ENCODE results near the gene PRKG1.

PRKG1 gene

GRCh38 chr10:52059089-52059488 lies 984.8 kb downstream of the PRKG1 start:
- no peaks in the 10 kb centered on the region for H3K27me3 ChIP-seq (ENCODE audit: low read depth, low read length)
- H3K4me3 ChIP-seq (ENCODE audit: low read length), result no peak overlapping the region
- no peaks in the 10 kb centered on the region for H3K79me2 ChIP-seq (ENCODE audit: low read length)
- TF ChIP-seq EZH2phosphoT487 (IDR thresholded peaks at IDR 0.05; ENCODE audit: low read depth) (no peak), CTCF (IDR thresholded peaks at IDR 0.05; ENCODE audit: low read depth, low read length) (no peak)
- no peak overlapping the region for H3K9ac ChIP-seq (ENCODE audit: low read length)
- H3K36me3 ChIP-seq (replicated peaks; ENCODE audit: low read depth, low read length), result no peaks in the 10 kb centered on the region
- no peaks in the 10 kb centered on the region for H3K9me3 ChIP-seq (ENCODE audit: insufficient read depth, low read length)
- no peak overlapping the region for H3K27ac ChIP-seq (ENCODE audit: low read length)
- no peaks in the 10 kb centered on the region for H3K4me1 ChIP-seq (ENCODE audit: low read length)
- no peak overlapping the region for H3K4me2 ChIP-seq (ENCODE audit: low read length)
- H4K20me1 ChIP-seq (ENCODE audit: insufficient read depth, low read length), result no peaks in the 10 kb centered on the region
- no peak overlapping the region for H2AFZ ChIP-seq (ENCODE audit: low read depth, low read length)

GRCh38 chr10:52063159-52063558 lies 988.9 kb downstream of the PRKG1 start:
- Histone ChIP-seq H3K36me3 (replicated peaks; ENCODE audit: low read depth, low read length) (no peaks in the 10 kb centered on the region), H2AFZ (ENCODE audit: low read depth, low read length) (no peak overlapping the region), H3K4me2 (ENCODE audit: low read length) (no peak overlapping the region), H4K20me1 (ENCODE audit: insufficient read depth, low read length) (no peaks in the 10 kb centered on the region), H3K4me1 (ENCODE audit: low read length) (no peaks in the 10 kb centered on the region), H3K4me3 (ENCODE audit: low read length) (no peak overlapping the region), H3K27ac (ENCODE audit: low read length) (no peak overlapping the region), H3K27me3 (ENCODE audit: low read depth, low read length) (no peaks in the 10 kb centered on the region), H3K9me3 (ENCODE audit: insufficient read depth, low read length) (no peaks in the 10 kb centered on the region), H3K79me2 (ENCODE audit: low read length) (no peaks in the 10 kb centered on the region), H3K9ac (ENCODE audit: low read length) (no peak overlapping the region)
- TF ChIP-seq CTCF (IDR thresholded peaks at IDR 0.05; ENCODE audit: low read depth, low read length) (no peak), EZH2phosphoT487 (IDR thresholded peaks at IDR 0.05; ENCODE audit: low read depth) (no peak)

- Histone ChIP-seq H3K4me1 (ENCODE audit: low read length) (no peaks in the 10 kb centered on the region), H2AFZ (ENCODE audit: low read depth, low read length) (no peak overlapping the region), H3K9me3 (ENCODE audit: insufficient read depth, low read length) (no peaks in the 10 kb centered on the region)
Measured at GRCh38 chr10:52064084-52064845, 990.0 kb downstream of the PRKG1 start.

GRCh38 chr10:52066383-52066782 lies 992.1 kb downstream of the PRKG1 start:
- Histone ChIP-seq H4K20me1 (ENCODE audit: insufficient read depth, low read length) (no peaks in the 10 kb centered on the region), H2AFZ (ENCODE audit: low read depth, low read length) (no peak overlapping the region), H3K79me2 (ENCODE audit: low read length) (no peaks in the 10 kb centered on the region), H3K4me3 (ENCODE audit: low read length) (no peak overlapping the region), H3K27ac (ENCODE audit: low read length) (no peak overlapping the region), H3K27me3 (ENCODE audit: low read depth, low read length) (no peaks in the 10 kb centered on the region), H3K9ac (ENCODE audit: low read length) (no peak overlapping the region), H3K4me1 (ENCODE audit: low read length) (no peaks in the 10 kb centered on the region), H3K9me3 (ENCODE audit: insufficient read depth, low read length) (no peaks in the 10 kb centered on the region), H3K36me3 (replicated peaks; ENCODE audit: low read depth, low read length) (no peaks in the 10 kb centered on the region), H3K4me2 (ENCODE audit: low read length) (no peak overlapping the region)
- TF ChIP-seq CTCF (IDR thresholded peaks at IDR 0.05; ENCODE audit: low read depth, low read length), result no peak
- TF ChIP-seq EZH2phosphoT487 (IDR thresholded peaks at IDR 0.05; ENCODE audit: low read depth), result no peak

More at GRCh38 chr10:52064084-52064845, 990.0 kb downstream of the PRKG1 start:
- Histone ChIP-seq H3K79me2 (ENCODE audit: low read length) (no peaks in the 10 kb centered on the region), H3K4me3 (ENCODE audit: low read length) (no peak overlapping the region), H3K4me2 (ENCODE audit: low read length) (no peak overlapping the region), H3K9ac (ENCODE audit: low read length) (no peak overlapping the region), H3K27me3 (ENCODE audit: low read depth, low read length) (no peaks in the 10 kb centered on the region), H4K20me1 (ENCODE audit: insufficient read depth, low read length) (no peaks in the 10 kb centered on the region), H3K36me3 (replicated peaks; ENCODE audit: low read depth, low read length) (no peaks in the 10 kb centered on the region), H3K27ac (ENCODE audit: low read length) (no peak overlapping the region)
- TF ChIP-seq CTCF (IDR thresholded peaks at IDR 0.05; ENCODE audit: low read depth, low read length), result no peak
- TF ChIP-seq EZH2phosphoT487 (IDR thresholded peaks at IDR 0.05; ENCODE audit: low read depth), result no peak

Data from OCI-LY3 (cell line).